SK-N-SH (cell line): ENCODE data around the gene TIGD7. TPM values are rescaled to one million over a fixed set of nuclear protein-coding genes. Genes with fewer than 3 reads are reported as not detected.
A peak's percentile ranks its signal among the peaks of the same experiment; 100 is the strongest.

ENCODE experiments used
- FOSL2 ChIP-seq: IDR thresholded peaks from 2 replicates; pipeline ENCODE4 v1.4.0; 2012; ENCODE audit warnings: low read depth, mild to moderate bottlenecking, moderate library complexity, borderline replicate concordance
- FOXM1 ChIP-seq: IDR thresholded peaks from 2 replicates; pipeline ENCODE4 v1.4.0; 2012; ENCODE audit warnings: low read depth, mild to moderate bottlenecking
- GABPA ChIP-seq: IDR thresholded peaks from 2 replicates; pipeline ENCODE4 v1.4.0; 2012; ENCODE audit warnings: low read depth, mild to moderate bottlenecking
- GATA2 ChIP-seq: sonication (generic); formaldehyde crosslinking; IDR thresholded peaks from 2 replicates; pipeline ENCODE4 v1.5.0; 2020; ENCODE audit warnings: mild to moderate bottlenecking, missing genetic modification reagents
- JUND ChIP-seq: IDR thresholded peaks from 2 replicates; pipeline ENCODE4 v1.4.0; 2012
- MEF2A ChIP-seq: IDR thresholded peaks from 2 replicates; pipeline ENCODE4 v1.4.0; 2012; ENCODE audit warnings: low read depth, borderline replicate concordance
- NFIC ChIP-seq: IDR thresholded peaks from 2 replicates; pipeline ENCODE4 v1.4.0; 2012; ENCODE audit warnings: borderline replicate concordance
- NRF1 ChIP-seq: IDR thresholded peaks from 2 replicates; pipeline ENCODE4 v1.6.1; 2012; ENCODE audit warnings: low read depth, mild to moderate bottlenecking, low read length
- POLR2AphosphoS5 ChIP-seq: IDR thresholded peaks from 2 replicates; pipeline ENCODE4 v1.6.1; 2012; ENCODE audit warnings: low read depth, low read length
- RAD21 ChIP-seq: IDR thresholded peaks from 2 replicates; pipeline ENCODE4 v1.6.1; 2012; ENCODE audit warnings: mild to moderate bottlenecking, low read length
- RCOR1 ChIP-seq: fragments of 150-350 bp; IDR thresholded peaks from 2 replicates; pipeline ENCODE4 v1.6.1; 2017; ENCODE audit warnings: antibody characterized with exemption, low read length
- RXRA ChIP-seq: IDR thresholded peaks from 2 replicates; pipeline ENCODE4 v1.4.0; 2012; ENCODE audit warnings: low read depth, mild to moderate bottlenecking, borderline replicate concordance
- TAF1 ChIP-seq: IDR thresholded peaks from 2 replicates; pipeline ENCODE4 v1.6.1; 2012; ENCODE audit warnings: low read depth, mild to moderate bottlenecking, low read length, moderate library complexity, borderline replicate concordance
- YY1 ChIP-seq: IDR thresholded peaks from 2 replicates; pipeline ENCODE4 v1.4.0; 2012; ENCODE audit warnings: low read depth, mild to moderate bottlenecking
- polyA plus RNA-seq, 3 experiments: library from polyadenylated mRNA; depleted of rRNA; stranded (reverse); fragments of >200 nt; gene quantifications; 2 replicates each; pipeline ENCODE4 v1.2.3, GENCODE V29; 2012
- TF ChIP-seq, protein P1 (sequence below): IDR thresholded peaks from 2 replicates; pipeline ENCODE4 v1.6.1; 2012; ENCODE audit warnings: mild to moderate bottlenecking, low read depth, low read length, moderate library complexity
- TF ChIP-seq, protein P2 (sequence below): IDR thresholded peaks from 2 replicates; pipeline ENCODE4; 2012
- TF ChIP-seq, protein P3 (sequence below): IDR thresholded peaks from 2 replicates; pipeline ENCODE4 v1.4.0; 2012; ENCODE audit warnings: low read depth, borderline replicate concordance
- TF ChIP-seq, protein P4 (sequence below): fragments of 200-600 bp; sonication (generic); IDR thresholded peaks from 2 replicates; pipeline ENCODE4 v1.6.1; 2017; ENCODE audit warnings: antibody characterized with exemption, mild to moderate bottlenecking, moderate library complexity
- TF ChIP-seq, protein P5 (sequence below): fragments of 150-350 bp; IDR thresholded peaks from 2 replicates; pipeline ENCODE4 v1.6.1; 2017; ENCODE audit warnings: antibody characterized with exemption, low read length, low read depth, borderline replicate concordance
- TF ChIP-seq, protein P6 (sequence below): IDR thresholded peaks from 2 replicates; pipeline ENCODE4 v1.4.0; 2012; ENCODE audit warnings: low read depth
- TF ChIP-seq, protein P7 (sequence below): IDR thresholded peaks from 2 replicates; pipeline ENCODE4 v1.4.0; 2012; ENCODE audit warnings: low read depth, borderline replicate concordance

The TIGD7 gene
- polyA plus RNA-seq, 1 of the 3 experiments (the other 2 are of a cell fraction): 1.2 TPM

DNA sequence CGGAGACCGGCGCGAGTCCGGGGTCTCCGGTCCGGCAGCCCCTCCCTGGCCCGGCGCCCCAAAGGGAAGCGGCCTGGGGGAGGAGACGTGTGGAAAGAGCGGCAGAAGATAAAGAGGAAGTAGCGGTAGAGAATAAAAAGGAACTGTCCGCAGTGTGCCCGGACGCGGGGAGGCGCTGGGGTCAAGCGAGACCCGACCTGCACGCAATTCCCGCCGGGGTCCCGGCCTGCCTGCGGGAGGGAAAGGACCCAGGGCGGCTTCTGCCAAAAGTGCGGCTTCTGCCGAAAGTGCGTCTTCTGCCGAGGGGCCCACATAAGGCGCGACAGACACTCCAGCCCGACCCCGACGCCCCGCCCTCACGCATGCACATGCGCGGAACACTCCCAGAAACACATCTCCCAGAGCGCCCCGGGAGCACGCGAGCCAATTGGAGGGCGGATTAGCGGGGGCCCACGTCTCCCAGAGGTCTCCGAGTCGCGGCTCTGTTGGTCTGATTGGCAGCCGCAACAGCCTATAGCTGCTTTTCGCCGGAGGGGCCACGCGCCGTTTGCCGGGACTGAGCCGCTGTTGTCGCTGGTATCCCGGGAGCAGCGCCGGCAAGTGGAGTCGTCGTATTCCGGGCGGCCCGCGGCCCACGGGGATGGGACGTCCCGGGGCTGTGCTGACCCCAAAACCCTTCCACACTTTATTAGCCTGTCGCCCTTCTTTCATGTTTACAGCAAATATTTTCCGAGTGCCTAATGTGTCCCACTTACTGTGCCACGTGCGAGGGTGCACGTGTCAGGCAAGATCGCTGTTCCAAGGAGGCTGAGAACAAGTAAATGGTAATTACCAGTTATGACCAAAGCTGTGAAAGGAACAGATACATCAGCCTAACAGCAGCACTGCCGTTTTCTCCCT lies 40.8 kb downstream of the TIGD7 start (continued):
- TF ChIP-seq, protein P1, sequence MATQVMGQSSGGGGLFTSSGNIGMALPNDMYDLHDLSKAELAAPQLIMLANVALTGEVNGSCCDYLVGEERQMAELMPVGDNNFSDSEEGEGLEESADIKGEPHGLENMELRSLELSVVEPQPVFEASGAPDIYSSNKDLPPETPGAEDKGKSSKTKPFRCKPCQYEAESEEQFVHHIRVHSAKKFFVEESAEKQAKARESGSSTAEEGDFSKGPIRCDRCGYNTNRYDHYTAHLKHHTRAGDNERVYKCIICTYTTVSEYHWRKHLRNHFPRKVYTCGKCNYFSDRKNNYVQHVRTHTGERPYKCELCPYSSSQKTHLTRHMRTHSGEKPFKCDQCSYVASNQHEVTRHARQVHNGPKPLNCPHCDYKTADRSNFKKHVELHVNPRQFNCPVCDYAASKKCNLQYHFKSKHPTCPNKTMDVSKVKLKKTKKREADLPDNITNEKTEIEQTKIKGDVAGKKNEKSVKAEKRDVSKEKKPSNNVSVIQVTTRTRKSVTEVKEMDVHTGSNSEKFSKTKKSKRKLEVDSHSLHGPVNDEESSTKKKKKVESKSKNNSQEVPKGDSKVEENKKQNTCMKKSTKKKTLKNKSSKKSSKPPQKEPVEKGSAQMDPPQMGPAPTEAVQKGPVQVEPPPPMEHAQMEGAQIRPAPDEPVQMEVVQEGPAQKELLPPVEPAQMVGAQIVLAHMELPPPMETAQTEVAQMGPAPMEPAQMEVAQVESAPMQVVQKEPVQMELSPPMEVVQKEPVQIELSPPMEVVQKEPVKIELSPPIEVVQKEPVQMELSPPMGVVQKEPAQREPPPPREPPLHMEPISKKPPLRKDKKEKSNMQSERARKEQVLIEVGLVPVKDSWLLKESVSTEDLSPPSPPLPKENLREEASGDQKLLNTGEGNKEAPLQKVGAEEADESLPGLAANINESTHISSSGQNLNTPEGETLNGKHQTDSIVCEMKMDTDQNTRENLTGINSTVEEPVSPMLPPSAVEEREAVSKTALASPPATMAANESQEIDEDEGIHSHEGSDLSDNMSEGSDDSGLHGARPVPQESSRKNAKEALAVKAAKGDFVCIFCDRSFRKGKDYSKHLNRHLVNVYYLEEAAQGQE: no peak
- TF ChIP-seq JUND (no peak), YY1 (no peak), GATA2 (no peak), POLR2AphosphoS5 (peak; percentile 70), NFIC (no peak), FOXM1 (no peak), NRF1 (peak; percentile 82), GABPA (peak; percentile 20; the same call in 1 of the 2 replicates), FOSL2 (no peak), RCOR1 (peak; percentile 6; the same call in 1 of the 2 replicates), RXRA (no peak), MEF2A (no peak), TAF1 (peak; percentile 31; the same call in 1 of the 2 replicates), RAD21 (no peak; the same call in 1 of the 2 replicates)
- TF ChIP-seq, protein P2, sequence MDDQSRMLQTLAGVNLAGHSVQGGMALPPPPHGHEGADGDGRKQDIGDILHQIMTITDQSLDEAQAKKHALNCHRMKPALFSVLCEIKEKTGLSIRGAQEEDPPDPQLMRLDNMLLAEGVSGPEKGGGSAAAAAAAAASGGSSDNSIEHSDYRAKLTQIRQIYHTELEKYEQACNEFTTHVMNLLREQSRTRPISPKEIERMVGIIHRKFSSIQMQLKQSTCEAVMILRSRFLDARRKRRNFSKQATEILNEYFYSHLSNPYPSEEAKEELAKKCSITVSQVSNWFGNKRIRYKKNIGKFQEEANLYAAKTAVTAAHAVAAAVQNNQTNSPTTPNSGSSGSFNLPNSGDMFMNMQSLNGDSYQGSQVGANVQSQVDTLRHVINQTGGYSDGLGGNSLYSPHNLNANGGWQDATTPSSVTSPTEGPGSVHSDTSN: peak; percentile 100
- TF ChIP-seq, protein P3, sequence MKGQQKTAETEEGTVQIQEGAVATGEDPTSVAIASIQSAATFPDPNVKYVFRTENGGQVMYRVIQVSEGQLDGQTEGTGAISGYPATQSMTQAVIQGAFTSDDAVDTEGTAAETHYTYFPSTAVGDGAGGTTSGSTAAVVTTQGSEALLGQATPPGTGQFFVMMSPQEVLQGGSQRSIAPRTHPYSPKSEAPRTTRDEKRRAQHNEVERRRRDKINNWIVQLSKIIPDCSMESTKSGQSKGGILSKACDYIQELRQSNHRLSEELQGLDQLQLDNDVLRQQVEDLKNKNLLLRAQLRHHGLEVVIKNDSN: peak; percentile 69; the same call in 1 of the 2 replicates
- TF ChIP-seq, protein P4, sequence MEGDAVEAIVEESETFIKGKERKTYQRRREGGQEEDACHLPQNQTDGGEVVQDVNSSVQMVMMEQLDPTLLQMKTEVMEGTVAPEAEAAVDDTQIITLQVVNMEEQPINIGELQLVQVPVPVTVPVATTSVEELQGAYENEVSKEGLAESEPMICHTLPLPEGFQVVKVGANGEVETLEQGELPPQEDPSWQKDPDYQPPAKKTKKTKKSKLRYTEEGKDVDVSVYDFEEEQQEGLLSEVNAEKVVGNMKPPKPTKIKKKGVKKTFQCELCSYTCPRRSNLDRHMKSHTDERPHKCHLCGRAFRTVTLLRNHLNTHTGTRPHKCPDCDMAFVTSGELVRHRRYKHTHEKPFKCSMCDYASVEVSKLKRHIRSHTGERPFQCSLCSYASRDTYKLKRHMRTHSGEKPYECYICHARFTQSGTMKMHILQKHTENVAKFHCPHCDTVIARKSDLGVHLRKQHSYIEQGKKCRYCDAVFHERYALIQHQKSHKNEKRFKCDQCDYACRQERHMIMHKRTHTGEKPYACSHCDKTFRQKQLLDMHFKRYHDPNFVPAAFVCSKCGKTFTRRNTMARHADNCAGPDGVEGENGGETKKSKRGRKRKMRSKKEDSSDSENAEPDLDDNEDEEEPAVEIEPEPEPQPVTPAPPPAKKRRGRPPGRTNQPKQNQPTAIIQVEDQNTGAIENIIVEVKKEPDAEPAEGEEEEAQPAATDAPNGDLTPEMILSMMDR: peak; percentile 44
- TF ChIP-seq, protein P5, sequence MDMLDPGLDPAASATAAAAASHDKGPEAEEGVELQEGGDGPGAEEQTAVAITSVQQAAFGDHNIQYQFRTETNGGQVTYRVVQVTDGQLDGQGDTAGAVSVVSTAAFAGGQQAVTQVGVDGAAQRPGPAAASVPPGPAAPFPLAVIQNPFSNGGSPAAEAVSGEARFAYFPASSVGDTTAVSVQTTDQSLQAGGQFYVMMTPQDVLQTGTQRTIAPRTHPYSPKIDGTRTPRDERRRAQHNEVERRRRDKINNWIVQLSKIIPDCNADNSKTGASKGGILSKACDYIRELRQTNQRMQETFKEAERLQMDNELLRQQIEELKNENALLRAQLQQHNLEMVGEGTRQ: no peak
- TF ChIP-seq, protein P6, sequence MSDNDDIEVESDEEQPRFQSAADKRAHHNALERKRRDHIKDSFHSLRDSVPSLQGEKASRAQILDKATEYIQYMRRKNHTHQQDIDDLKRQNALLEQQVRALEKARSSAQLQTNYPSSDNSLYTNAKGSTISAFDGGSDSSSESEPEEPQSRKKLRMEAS: peak; percentile 98
- TF ChIP-seq, protein P7, sequence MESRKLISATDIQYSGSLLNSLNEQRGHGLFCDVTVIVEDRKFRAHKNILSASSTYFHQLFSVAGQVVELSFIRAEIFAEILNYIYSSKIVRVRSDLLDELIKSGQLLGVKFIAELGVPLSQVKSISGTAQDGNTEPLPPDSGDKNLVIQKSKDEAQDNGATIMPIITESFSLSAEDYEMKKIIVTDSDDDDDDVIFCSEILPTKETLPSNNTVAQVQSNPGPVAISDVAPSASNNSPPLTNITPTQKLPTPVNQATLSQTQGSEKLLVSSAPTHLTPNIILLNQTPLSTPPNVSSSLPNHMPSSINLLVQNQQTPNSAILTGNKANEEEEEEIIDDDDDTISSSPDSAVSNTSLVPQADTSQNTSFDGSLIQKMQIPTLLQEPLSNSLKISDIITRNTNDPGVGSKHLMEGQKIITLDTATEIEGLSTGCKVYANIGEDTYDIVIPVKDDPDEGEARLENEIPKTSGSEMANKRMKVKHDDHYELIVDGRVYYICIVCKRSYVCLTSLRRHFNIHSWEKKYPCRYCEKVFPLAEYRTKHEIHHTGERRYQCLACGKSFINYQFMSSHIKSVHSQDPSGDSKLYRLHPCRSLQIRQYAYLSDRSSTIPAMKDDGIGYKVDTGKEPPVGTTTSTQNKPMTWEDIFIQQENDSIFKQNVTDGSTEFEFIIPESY: no peak
